Hepatocyte (in vitro differentiated cells): Measurements from ENCODE around the gene CHCHD4.
"Not testable (repeated sequence)": the region's sequence is repeated elsewhere in the genome, so short reads cannot be mapped to it uniquely, and the experiment has no call there.

Experiments
- CTCF ChIP-seq: fragments of 200-600 bp; sonication (generic); IDR thresholded peaks from 2 replicates; pipeline ENCODE4 v1.5.1; 2016; ENCODE audit warnings: antibody characterized with exemption, mild to moderate bottlenecking; ENCODE audit not compliant: poor library complexity
- EZH2 ChIP-seq: fragments of 200-600 bp; sonication (generic); IDR thresholded peaks from 2 replicates; pipeline ENCODE4 v1.6.1; 2016; ENCODE audit warnings: antibody characterized with exemption, mild to moderate bottlenecking, borderline replicate concordance

- not testable (repeated sequence) for TF ChIP-seq EZH2, CTCF
Measured at GRCh38 chr3:14091959-14092358, 32.7 kb downstream of the CHCHD4 start.
